Spleen (tissue), 11 donors: Measurements from ENCODE around the gene RPS6KA2. TPM values are rescaled to one million over a fixed set of nuclear protein-coding genes. Genes with fewer than 3 reads are reported as not detected.

Source experiments
- DNase-seq: peaks from one replicate; pipeline ENCODE4 v3.0.0-alpha.2; 2020
- H3K27ac ChIP-seq, 8 donors: fragments of 200-600 bp; sonication (generic) in 7 of 8; 1 replicate in 4 of 8; 2 replicates in 4 of 8; pipeline versions ENCODE4 v1.5.0 to v1.8.0; 2016 to 2021; ENCODE audit warnings: inconsistent platforms in 4 of 8, mild to moderate bottlenecking in 4 of 8, moderate library complexity in 1 of 8
- H3K27me3 ChIP-seq, 7 donors: fragments of 200-600 bp; sonication (generic) in 6 of 7; replicated peaks in 1 of 7; 1 replicate in 4 of 7; 2 replicates in 3 of 7; pipeline versions ENCODE4 v1.5.0 to v1.8.0; 2016 to 2021; ENCODE audit warnings: inconsistent platforms in 3 of 7, mild to moderate bottlenecking in 1 of 7
- H3K36me3 ChIP-seq, 6 donors: fragments of 200-600 bp; sonication (generic) in 5 of 6; 1 replicate in 4 of 6; 2 replicates in 2 of 6; pipeline versions ENCODE4 v1.5.0 to v1.8.0; 2016 to 2021; ENCODE audit warnings: inconsistent platforms in 2 of 6
- H3K4me1 ChIP-seq, 6 donors: fragments of 200-600 bp; sonication (generic) in 5 of 6; 1 replicate in 3 of 6; 2 replicates in 3 of 6; pipeline versions ENCODE4 v1.5.0 to v1.8.0; 2016 to 2021; ENCODE audit warnings: inconsistent platforms in 3 of 6
- H3K4me3 ChIP-seq, 8 donors: fragments of 200-600 bp; sonication (generic) in 7 of 8; 1 replicate in 4 of 8; 2 replicates in 4 of 8; pipeline versions ENCODE4 v1.5.0 to v1.8.0; 2016 to 2021; ENCODE audit warnings: inconsistent platforms in 4 of 8, mild to moderate bottlenecking in 4 of 8, moderate library complexity in 2 of 8
- H3K9me3 ChIP-seq, 8 donors: fragments of 200-600 bp; sonication (generic) in 7 of 8; 1 replicate in 4 of 8; 2 replicates in 4 of 8; pipeline versions ENCODE4 v1.5.0 to v1.8.0; 2016 to 2021; ENCODE audit warnings: inconsistent platforms in 4 of 8
- CTCF ChIP-seq, 11 experiments: fragments of 200-600 bp in 7 of 11; fragments of 450-650 bp in 4 of 11; sonication (generic) in 4 of 11; IDR thresholded peaks in 8 of 11; conservative IDR thresholded peaks in 3 of 11; 1 replicate in 7 of 11; 2 replicates in 4 of 11; pipeline versions ENCODE4 v1.4.0 to v1.8.0; 2016 to 2021; ENCODE audit warnings: antibody characterized with exemption in 11 of 11, inconsistent platforms in 4 of 11, mild to moderate bottlenecking in 1 of 11
- POLR2A ChIP-seq, 3 donors: fragments of 450-650 bp; IDR thresholded peaks; one replicate each; pipeline ENCODE4 v1.5.1; 2017; ENCODE audit warnings: antibody characterized with exemption in 3 of 3, mild to moderate bottlenecking in 1 of 3
- POLR2AphosphoS5 ChIP-seq, 3 donors: sonication (generic); formaldehyde crosslinking; IDR thresholded peaks; one replicate each; pipeline ENCODE4 v1.5.1; 2017; ENCODE audit warnings: antibody characterized with exemption in 3 of 3
- WGBS, 5 donors: extraction: QIAGEN DNeasy Blood & Tissue Kit in 3 of 5; methylation state at CpG; one replicate each; pipeline versions ENCODE4 v1.1.5 to v1.1.7; 2013 to 2018; 5-methylcytosine and 5-hydroxymethylcytosine counted together
- intact Hi-C: fragments of 100-400 bp; cut with DNase I; formaldehyde crosslinking; loops from one replicate; pipeline ENCODE4 v1.15.0; 2023; ENCODE audit warnings: low total_unique reads
- polyA plus RNA-seq, 3 donors: library from polyadenylated mRNA; stranded (reverse); fragments of 200-250 nt; gene quantifications; one replicate each; pipeline ENCODE4 v1.2.1, GENCODE V29; 2013
- total RNA-seq, 7 donors: library from RNA; depleted of rRNA in 3 of 7; stranded (reverse); fragments of >200 nt in 3 of 7; fragmentation: NEBNext Ultra II Directional in 4 of 7; extraction: Animal tissue kit (Norgen Biotek cat#: 25700) in 4 of 7; gene quantifications; one replicate each; pipeline versions ENCODE4 v1.1.0 to v1.2.1, GENCODE V29; 2016 to 2021
- donor health status: healthy with polysubstance abuse.
- donor health status: DM: no; HTN: no; CAD: no; lungs with moderate emphysema.
- donor health status: DM: no; HTN: no; CAD: no.
- donor health status: Bipolar disorder and iron deficiency.
- donor health status: healthy.
- donor health status: DM: no; HTN: no; CAD: no.
- donor health status: DM: yes; HTN: yes; CAD: no.

The RPS6KA2 gene
- total and polyA plus RNA-seq, 10 donors = 7.6 to 123 (median 58.1) TPM

GRCh38 chr6:166477647-166478365, 149.2 kb downstream of the RPS6KA2 start:
- no peak for TF ChIP-seq POLR2A (IDR thresholded peaks at IDR 0.05)
- peak in 1 of 3 donors; percentile 22 for TF ChIP-seq POLR2AphosphoS5 (IDR thresholded peaks at IDR 0.05)
- no peak for TF ChIP-seq CTCF (IDR thresholded peaks at IDR 0.05 in 8 of 11, conservative IDR thresholded peaks at IDR 0.05 in 3 of 11)
- Histone ChIP-seq H3K36me3 (peaks cover 0 to 79% (median 0%) of the 10 kb centered on the region in 6 donors), H3K27me3 (no peaks in the 10 kb centered on the region), H3K4me1 (no peaks in the 10 kb centered on the region), H3K9me3 (no peaks in the 10 kb centered on the region), H3K27ac (no peak overlapping the region), H3K4me3 (no peak overlapping the region)
- intact Hi-C loops = no loop called here
- 81 to 93% (median 87%) methylated on average over 19 to 21 of the region's 21 CpGs for WGBS, 5 donors
- DNase-seq = peak; percentile 54

GRCh38 chr6:166476634-166477215, 150.3 kb downstream of the RPS6KA2 start:
- WGBS, 5 donors = 87 to 94% (median 90%) methylated on average over 12 to 15 of the region's 15 CpGs
- Histone ChIP-seq H3K4me3 (no peak overlapping the region), H3K36me3 (peaks cover 0 to 79% (median 0%) of the 10 kb centered on the region in 6 donors), H3K4me1 (no peaks in the 10 kb centered on the region), H3K27me3 (no peaks in the 10 kb centered on the region), H3K27ac (no peak overlapping the region), H3K9me3 (no peaks in the 10 kb centered on the region)
- DNase-seq = peak; percentile 44
- TF ChIP-seq POLR2AphosphoS5 (IDR thresholded peaks at IDR 0.05) = no peak
- no peak for TF ChIP-seq POLR2A (IDR thresholded peaks at IDR 0.05)
- no peak for TF ChIP-seq CTCF (IDR thresholded peaks at IDR 0.05 in 8 of 11, conservative IDR thresholded peaks at IDR 0.05 in 3 of 11)
- intact Hi-C loops = no loop called here

GRCh38 chr6:166476061-166476591, 150.9 kb downstream of the RPS6KA2 start:
- intact Hi-C loops = no loop called here
- Histone ChIP-seq H3K27me3 (no peaks in the 10 kb centered on the region), H3K9me3 (no peaks in the 10 kb centered on the region), H3K36me3 (peaks cover 0 to 78% (median 0%) of the 10 kb centered on the region in 6 donors), H3K27ac (no peak overlapping the region), H3K4me3 (no peak overlapping the region), H3K4me1 (no peaks in the 10 kb centered on the region)
- DNase-seq = peak; percentile 63
- TF ChIP-seq POLR2A (IDR thresholded peaks at IDR 0.05) (no peak), CTCF (IDR thresholded peaks at IDR 0.05 in 8 of 11, conservative IDR thresholded peaks at IDR 0.05 in 3 of 11) (no peak), POLR2AphosphoS5 (IDR thresholded peaks at IDR 0.05) (peak; percentile 7 to 53 (median 18))
- WGBS, 5 donors = 76 to 89% (median 81%) methylated on average over 13 to 14 of the region's 14 CpGs
